ENCODE results near the gene FAH. TPM values are rescaled to one million over a fixed set of nuclear protein-coding genes. Genes with fewer than 3 reads are reported as not detected.

Gene FAH
- total RNA-seq, 1 donor: 17.7 TPM

DNA sequence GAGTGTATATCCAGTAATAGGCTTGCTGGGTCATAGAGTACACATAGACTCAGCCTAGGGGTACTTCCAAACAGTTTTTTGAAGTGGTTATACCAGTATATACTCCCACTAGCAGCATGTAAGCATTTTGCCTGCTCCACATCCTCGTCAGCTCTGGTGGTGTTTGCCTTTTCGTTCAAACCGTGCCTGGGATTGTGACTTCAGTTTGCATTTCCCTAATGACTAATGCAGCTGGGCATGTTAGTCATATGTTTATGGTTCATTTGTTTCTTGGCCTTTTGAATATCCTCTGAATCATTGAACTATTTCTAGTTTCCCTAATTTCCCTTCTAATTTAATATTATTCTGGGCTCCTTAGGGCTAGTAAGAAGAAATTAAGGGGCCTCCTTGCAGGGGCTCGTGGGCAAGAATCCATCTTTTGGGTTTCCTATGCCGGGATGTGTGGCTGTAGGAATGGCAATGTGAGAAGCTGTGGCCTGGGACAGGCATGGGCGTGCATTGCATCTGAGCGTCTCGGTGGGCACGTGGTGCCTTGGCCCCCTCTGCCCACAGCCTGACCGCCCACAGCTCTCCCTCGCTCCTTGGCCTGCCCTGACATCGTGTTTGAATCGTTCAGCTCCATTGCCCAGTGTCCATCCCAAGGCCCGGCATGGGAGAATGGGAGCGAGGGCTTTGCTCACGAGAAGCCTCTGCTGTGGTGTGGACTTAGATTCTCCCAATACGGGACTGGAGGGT lies 26.4 kb downstream of the FAH start:
- Histone ChIP-seq H3K36me3 (ENCODE audit: insufficient read depth, low read length) (peaks cover 43% of the 10 kb centered on the region), H3K4me2 (ENCODE audit: insufficient read depth, low read length) (peak overlapping the region; percentile 21), H2AFZ (ENCODE audit: low read length) (no peak overlapping the region), H3K27me3 (ENCODE audit: insufficient read depth, low read length) (no peaks in the 10 kb centered on the region), H3K79me2 (ENCODE audit: insufficient read depth, low read length) (no peaks in the 10 kb centered on the region), H3K27ac (ENCODE audit: low read depth, low read length) (peak overlapping the region; percentile 48), H3K4me1 (ENCODE audit: insufficient read depth, low read length) (peaks cover 21% of the 10 kb centered on the region), H4K20me1 (ENCODE audit: insufficient read depth, low read length) (no peaks in the 10 kb centered on the region), H3K4me3 (ENCODE audit: insufficient read depth, low read length) (no peak overlapping the region), H3K9me3 (ENCODE audit: low read depth, low read length) (no peaks in the 10 kb centered on the region)
- peak; percentile 97 for DNase-seq (ENCODE audit: insufficient read length, low spot score, missing footprints)
- TF ChIP-seq, protein P1, sequence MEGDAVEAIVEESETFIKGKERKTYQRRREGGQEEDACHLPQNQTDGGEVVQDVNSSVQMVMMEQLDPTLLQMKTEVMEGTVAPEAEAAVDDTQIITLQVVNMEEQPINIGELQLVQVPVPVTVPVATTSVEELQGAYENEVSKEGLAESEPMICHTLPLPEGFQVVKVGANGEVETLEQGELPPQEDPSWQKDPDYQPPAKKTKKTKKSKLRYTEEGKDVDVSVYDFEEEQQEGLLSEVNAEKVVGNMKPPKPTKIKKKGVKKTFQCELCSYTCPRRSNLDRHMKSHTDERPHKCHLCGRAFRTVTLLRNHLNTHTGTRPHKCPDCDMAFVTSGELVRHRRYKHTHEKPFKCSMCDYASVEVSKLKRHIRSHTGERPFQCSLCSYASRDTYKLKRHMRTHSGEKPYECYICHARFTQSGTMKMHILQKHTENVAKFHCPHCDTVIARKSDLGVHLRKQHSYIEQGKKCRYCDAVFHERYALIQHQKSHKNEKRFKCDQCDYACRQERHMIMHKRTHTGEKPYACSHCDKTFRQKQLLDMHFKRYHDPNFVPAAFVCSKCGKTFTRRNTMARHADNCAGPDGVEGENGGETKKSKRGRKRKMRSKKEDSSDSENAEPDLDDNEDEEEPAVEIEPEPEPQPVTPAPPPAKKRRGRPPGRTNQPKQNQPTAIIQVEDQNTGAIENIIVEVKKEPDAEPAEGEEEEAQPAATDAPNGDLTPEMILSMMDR (IDR thresholded peaks at IDR 0.05; ENCODE audit: extremely low read depth, low read depth, low read length): no peak

DNA sequence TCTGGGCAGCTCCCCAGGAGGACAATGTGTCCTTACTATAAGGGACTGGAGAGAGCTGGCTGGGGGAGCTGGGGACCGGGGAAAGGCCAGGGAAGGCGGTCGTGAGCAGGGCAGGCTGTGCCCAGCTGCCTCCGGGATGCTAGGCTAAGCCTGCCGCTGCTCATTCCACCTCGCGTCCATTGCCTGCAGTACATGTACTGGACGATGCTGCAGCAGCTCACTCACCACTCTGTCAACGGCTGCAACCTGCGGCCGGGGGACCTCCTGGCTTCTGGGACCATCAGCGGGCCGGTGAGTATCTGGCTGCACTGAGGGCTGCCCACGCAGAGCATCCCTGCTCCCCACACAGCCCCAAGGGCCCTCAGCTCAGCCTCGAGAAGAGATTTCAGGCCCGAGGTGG lies 27.1 kb downstream of the FAH start:
- Histone ChIP-seq H3K27me3 (ENCODE audit: insufficient read depth, low read length) (no peaks in the 10 kb centered on the region), H3K4me3 (ENCODE audit: insufficient read depth, low read length) (no peak overlapping the region), H3K36me3 (ENCODE audit: insufficient read depth, low read length) (peaks cover 48% of the 10 kb centered on the region), H3K9me3 (ENCODE audit: low read depth, low read length) (no peaks in the 10 kb centered on the region), H3K27ac (ENCODE audit: low read depth, low read length) (no peak overlapping the region), H3K4me1 (ENCODE audit: insufficient read depth, low read length) (peaks cover 15% of the 10 kb centered on the region), H2AFZ (ENCODE audit: low read length) (no peak overlapping the region), H3K4me2 (ENCODE audit: insufficient read depth, low read length) (no peak overlapping the region), H4K20me1 (ENCODE audit: insufficient read depth, low read length) (no peaks in the 10 kb centered on the region), H3K79me2 (ENCODE audit: insufficient read depth, low read length) (no peaks in the 10 kb centered on the region)
- no peak for DNase-seq (ENCODE audit: insufficient read length, low spot score, missing footprints)
- TF ChIP-seq, protein P1 (IDR thresholded peaks at IDR 0.05; ENCODE audit: extremely low read depth, low read depth, low read length): no peak

DNA sequence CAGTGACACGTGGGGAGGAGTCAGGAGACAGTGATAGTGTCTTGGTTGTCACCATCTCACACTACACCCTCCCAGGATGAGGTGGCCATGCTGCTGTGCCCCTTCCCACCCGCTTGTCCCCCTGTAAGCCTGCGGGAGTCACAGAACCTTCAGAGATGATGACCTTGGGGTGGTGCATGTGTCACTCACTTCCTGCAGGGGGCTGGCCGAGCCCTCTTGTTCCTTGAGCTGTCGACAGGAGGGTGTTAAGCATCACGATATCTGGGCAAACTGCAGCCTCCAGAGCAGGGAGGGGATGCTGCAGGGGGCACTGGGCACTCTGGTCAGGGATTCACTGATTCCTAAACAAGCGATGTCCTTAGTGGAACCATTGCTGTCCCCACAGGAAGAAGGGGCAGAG lies 27.7 kb downstream of the FAH start:
- H3K27ac ChIP-seq (ENCODE audit: low read depth, low read length): no peak overlapping the region
- H3K36me3 ChIP-seq (ENCODE audit: insufficient read depth, low read length): peaks cover 53% of the 10 kb centered on the region
- no peak overlapping the region for H3K4me3 ChIP-seq (ENCODE audit: insufficient read depth, low read length)
- no peaks in the 10 kb centered on the region for H3K27me3 ChIP-seq (ENCODE audit: insufficient read depth, low read length)
- H2AFZ ChIP-seq (ENCODE audit: low read length): no peak overlapping the region
- TF ChIP-seq, protein P1 (IDR thresholded peaks at IDR 0.05; ENCODE audit: extremely low read depth, low read depth, low read length): no peak
- H3K4me2 ChIP-seq (ENCODE audit: insufficient read depth, low read length): no peak overlapping the region
- no peaks in the 10 kb centered on the region for H3K9me3 ChIP-seq (ENCODE audit: low read depth, low read length)
- DNase-seq (ENCODE audit: insufficient read length, low spot score, missing footprints): no peak
- H3K4me1 ChIP-seq (ENCODE audit: insufficient read depth, low read length): peaks cover 15% of the 10 kb centered on the region
- H3K79me2 ChIP-seq (ENCODE audit: insufficient read depth, low read length): no peaks in the 10 kb centered on the region
- no peaks in the 10 kb centered on the region for H4K20me1 ChIP-seq (ENCODE audit: insufficient read depth, low read length)

DNA sequence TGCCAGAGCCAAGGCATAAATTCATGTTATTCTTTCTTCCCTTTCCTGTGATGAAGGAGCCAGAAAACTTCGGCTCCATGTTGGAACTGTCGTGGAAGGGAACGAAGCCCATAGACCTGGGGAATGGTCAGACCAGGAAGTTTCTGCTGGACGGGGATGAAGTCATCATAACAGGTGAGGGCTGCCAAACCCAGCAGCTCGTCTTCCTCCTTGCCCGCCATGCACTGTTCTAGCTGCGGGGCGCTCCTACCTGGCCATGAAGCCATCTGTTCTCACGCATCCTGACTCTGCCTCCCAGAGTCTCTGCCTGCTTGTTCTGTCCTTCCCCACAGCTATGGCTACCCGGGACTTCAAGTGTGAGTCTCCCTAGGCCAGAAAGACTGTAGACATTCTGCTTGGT lies 28.2 kb downstream of the FAH start:
- H3K9me3 ChIP-seq (ENCODE audit: low read depth, low read length): no peaks in the 10 kb centered on the region
- H3K4me3 ChIP-seq (ENCODE audit: insufficient read depth, low read length): no peak overlapping the region
- peaks cover 15% of the 10 kb centered on the region for H3K4me1 ChIP-seq (ENCODE audit: insufficient read depth, low read length)
- H2AFZ ChIP-seq (ENCODE audit: low read length): no peak overlapping the region
- no peaks in the 10 kb centered on the region for H3K27me3 ChIP-seq (ENCODE audit: insufficient read depth, low read length)
- H3K27ac ChIP-seq (ENCODE audit: low read depth, low read length): no peak overlapping the region
- H3K36me3 ChIP-seq (ENCODE audit: insufficient read depth, low read length): peaks cover 51% of the 10 kb centered on the region
- DNase-seq (ENCODE audit: insufficient read length, low spot score, missing footprints): no peak
- TF ChIP-seq, protein P1 (IDR thresholded peaks at IDR 0.05; ENCODE audit: extremely low read depth, low read depth, low read length): no peak
- no peaks in the 10 kb centered on the region for H3K79me2 ChIP-seq (ENCODE audit: insufficient read depth, low read length)
- H4K20me1 ChIP-seq (ENCODE audit: insufficient read depth, low read length): no peaks in the 10 kb centered on the region
- H3K4me2 ChIP-seq (ENCODE audit: insufficient read depth, low read length): no peak overlapping the region

All from osteoblast (primary cell).